Stimulated activated CD8-positive, alpha-beta memory T cell treated with anti-CD3 and anti-CD28 coated beads, Interleukin-7, amount 100 ng/mL, for 4 hours (primary cell): ENCODE measurements around the gene USP3.
"Not testable (repeated sequence)": the region's sequence is repeated elsewhere in the genome, so short reads cannot be mapped to it uniquely, and the experiment has no call there.

Source experiments
- DNase-seq, 2 donors: peaks; one replicate each; pipeline ENCODE4 v3.0.0-alpha.2; 2020; ENCODE audit warnings: low read depth in 2 of 2

USP3 gene

GRCh38 chr15:63476229-63476632, 28.2 kb upstream of the USP3 start:
- no peak for DNase-seq

DNA sequence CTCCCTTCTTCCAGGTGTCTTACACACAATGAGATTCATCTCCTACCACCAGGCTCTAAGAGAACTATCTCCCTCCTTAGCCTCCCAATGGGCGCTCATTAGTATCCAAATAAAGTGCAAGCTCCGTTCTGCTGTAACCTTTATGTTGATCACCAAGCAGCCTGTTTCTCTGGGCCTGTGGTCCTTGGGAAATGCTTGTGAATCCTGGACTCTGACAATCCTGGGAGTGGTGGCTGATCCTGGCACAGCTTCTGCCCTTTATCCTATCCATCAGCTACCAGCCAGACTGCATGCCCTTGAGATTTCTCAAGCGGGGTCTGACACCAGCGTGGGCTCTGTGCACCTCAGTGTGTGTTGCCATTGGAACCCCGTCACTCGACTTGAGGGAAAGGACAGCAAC, 26.1 kb upstream of the USP3 start:
- no peak for DNase-seq

DNA sequence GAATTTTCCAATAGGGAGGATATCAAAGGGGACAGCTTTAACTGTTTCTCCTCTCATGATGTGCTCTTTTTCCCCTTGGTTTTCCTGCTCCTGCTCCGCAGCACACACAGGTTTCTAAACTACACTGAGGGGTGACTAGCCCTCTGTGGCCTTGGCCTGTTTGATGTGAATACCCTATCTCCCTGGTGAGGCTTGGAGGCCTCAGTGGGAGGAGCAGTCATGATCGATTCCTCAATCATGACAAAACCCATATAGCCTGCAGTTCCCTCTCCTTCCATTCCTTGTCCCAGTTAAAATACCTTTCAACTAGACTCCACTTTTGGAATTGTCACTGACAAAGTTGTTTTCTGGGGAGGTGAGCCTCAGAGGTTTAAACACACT, 24.0 kb upstream of the USP3 start:
- DNase-seq: no peak

- no peak for DNase-seq
Measured at GRCh38 chr15:63481105-63481810, 23.1 kb upstream of the USP3 start.

DNA sequence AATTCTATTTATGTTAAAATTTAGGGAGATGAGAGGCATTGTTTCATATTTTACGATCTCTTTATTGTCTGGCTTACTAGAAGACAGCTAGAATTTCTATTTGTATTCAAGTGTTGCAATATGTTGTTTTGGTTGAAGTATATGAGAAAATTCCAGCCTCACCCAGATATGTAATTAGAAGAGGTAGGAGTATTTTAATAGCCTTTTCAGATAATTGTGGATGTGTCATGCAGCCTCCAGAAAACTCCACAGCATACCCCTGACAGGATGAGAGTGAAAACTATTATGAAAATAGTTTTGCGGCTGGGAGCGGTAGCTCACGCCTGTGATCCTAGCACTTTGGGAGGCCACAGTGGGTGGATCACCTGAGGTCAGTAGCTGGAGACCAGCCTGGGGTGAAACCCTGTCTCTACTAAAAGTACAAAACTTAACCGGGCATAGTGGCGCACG, 21.5 kb upstream of the USP3 start:
- DNase-seq: no peak

DNA sequence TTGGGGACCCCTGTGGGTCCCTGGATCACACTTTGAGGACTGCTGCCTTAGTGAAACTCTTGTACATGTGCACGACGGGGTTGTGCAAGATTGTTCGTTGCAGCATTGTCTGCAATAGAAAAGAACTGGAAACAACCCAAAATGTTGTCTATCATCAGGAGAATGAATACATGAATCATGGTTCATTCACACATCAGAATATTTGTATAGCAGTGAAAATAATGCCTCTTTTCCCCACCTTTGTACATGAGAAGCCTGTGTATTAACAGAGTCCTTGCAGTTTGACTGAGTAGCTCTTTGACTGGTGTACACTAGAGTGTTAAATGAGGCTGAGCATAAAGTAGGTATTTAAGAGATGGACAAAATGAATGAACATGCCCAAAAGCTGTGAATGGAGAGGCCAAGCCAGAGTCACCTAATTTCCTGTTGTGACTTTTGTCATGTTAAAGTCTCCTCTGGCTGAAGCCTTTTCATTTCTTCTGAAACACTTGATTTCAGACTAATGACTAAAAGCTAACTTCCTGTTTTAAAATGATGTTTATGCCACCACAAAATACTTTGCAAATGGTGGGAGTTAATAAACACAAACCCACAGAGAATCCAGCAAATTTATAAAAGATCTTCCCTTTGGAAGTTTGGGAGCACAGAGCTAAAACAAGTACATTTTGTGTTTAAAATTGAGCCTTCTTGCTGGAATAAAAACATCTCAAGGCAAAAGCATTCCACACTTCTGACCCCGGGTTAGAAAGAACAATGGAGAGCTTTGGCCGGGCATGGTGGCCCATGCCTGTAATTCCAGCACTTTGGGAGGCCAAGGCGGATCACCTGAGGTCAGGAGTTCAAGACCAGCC, 20.6 kb upstream of the USP3 start:
- DNase-seq: no peak

DNA sequence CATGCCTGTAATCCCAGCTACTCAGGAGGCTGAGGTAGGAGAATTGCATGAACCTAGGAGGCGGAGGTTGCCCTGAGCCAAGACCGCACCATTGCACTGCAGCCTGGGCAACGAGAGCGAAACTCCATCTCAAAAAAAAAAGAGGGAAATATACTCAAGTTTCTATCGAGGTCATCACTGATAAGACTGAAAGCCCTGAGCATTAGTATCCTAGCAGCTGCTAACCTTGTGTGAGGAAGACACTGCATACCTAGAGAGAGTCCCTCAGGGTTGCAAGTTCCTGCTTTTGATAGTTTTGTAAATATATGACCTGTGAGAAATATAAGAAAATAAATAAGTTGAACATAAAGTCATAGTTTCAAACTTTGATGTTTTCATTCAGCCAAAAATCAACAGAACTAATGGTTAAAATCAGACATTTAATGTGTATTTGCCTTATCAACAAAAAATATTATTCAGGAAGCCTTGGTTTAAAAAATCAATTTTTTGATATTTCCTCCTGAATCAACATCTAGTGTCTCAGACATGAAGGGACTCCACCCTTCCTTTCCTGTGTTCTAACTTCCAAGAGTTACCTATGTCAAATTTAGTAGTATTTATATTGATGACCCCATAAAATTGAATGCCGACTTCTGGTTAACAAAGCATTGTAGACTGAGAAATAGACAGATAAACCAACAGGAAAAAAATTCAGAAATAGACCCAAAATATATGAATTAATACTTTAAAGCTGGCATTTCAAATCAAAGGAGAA, 19.8 kb upstream of the USP3 start:
- no peak for DNase-seq

DNA sequence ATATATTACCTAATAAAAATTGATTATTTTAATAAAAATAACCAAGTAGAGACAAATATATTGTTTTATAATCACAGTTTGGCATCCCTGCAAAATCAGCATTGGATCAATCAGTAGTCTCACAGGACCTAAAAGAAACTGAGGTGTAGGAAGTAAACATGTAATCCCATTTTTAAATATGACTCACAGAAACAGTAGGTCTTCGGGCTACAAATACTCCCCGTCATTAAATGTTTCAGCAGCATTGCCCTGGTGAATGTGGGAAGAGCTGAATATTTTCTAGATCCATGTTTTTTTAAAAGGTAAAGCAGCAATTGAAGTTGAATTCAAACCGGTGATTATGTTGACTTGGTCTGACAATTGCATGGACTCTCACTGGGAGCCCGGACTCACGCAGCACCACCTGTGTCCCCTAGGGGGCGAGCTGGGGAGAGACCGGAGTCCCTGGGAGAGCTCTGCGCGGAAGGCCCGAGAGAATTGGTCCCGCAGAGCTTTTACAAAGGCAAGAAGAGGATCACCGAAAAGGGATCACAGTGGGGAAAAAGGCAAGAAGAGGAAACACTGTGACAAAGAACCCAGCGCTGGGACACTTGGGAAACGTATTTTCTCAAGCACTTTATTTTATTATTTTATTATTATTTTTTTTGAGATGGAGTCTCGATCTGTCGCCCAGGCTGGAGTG, 17.2 kb upstream of the USP3 start:
- DNase-seq: peak; percentile 77 to 79

DNA sequence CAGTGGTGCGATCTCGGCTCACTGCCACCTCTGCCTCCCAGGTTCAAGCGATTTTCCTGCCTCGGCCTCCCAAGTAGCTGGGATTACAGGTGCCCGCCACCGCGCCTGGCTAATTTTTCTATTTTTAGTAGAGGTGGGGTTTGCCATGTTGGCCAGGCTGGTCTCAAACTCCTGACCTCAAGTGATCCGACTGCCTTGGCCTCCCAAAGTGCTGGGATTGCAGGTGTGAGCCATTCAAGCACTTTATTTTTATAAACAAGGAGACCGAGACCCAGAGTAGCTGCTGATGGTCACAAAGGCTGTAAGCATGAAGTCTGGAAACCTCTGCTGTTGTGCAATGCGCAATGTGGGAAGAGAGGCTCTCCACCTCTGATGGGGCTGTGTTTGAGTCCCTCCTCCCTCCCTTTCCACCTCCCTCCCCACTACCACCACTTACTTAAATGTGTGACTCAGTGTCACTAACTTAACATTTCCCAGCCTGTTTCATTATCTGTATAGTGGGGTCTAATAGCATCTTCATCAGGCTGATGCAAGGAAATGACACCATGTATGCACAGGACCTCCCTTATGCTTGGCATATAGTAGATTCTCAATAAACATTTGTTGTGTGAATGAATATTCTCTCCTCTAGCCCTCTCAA, 16.5 kb upstream of the USP3 start:
- not testable (repeated sequence) for DNase-seq

DNA sequence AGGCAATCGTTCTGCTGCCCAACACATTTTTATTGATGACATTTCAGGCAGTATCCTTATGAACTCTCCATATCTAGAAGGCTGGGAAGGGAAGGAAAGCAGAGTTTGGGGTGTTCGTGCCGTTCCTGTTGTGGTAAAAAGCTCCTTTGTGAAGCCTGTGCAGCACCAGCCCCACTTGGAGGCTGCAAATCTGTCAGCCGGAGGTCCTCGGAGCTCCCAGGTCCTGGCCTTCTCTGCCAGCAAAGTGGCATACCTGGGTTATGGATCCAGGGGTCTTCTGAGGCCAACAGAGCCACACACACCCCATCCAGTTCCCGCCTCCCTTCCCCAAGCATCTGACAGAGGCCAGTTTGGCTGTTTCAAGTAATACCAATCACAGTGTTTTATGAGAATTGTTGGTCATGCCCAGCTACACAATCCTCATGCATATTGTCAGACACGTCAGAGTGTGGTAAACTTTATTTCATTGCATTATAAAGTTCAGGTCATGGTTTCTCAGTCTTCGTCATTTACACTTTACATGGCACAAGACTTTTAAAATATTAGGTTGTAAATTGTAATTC, 15.9 kb upstream of the USP3 start:
- no peak for DNase-seq

GRCh38 chr15:63489352-63489751, 15.0 kb upstream of the USP3 start:
- no peak for DNase-seq

GRCh38 chr15:63490345-63491034, 13.9 kb upstream of the USP3 start:
- DNase-seq: no peak

GRCh38 chr15:63491116-63491827, 13.1 kb upstream of the USP3 start:
- DNase-seq: no peak

DNA sequence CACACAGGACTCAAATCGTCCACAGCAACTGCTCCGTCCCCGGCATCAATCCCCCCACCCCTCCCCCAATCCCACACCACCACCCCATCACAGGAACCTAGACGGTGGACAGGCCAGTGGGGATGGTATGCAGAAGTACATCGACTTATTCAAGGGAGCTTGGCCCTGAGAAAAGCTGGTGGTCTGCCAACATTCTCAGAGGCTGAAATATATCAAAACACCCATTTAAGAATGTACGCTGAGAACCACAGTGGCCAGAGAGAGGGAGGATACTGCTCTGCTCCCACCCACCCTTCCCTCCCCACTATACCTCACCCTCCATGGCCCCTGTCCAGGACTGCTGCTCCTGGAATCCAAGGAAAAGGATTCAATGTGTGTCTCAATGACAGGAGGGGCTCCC, 12.4 kb upstream of the USP3 start:
- DNase-seq: no peak

DNA sequence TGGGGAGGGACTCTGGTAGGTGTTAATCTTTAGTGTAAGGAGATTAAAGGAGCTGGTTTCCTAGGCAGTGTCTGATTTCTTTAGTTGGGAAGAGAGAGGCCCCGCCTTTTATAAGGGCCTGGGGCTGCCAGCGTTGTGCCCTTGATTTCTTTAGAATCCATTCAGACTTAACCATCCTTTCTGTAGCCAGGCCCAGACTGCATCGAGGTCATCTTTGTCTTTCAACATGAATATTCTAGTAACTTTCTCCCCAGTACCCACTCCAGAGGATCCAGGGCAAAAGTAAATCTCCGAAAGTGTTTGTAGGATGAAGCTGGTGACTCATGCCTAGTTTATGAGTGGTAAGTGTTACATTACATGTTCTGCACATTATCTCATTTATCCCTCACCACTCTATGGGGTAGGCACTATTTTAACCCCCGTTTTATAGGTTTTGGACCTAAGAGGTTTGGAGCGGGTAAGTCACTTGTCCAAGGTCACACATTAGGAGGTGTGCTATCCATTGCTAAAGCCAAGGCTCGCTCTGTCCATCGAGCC, 11.8 kb upstream of the USP3 start:
- no peak for DNase-seq

- DNase-seq: no peak
Measured at GRCh38 chr15:63493436-63493835, 11.0 kb upstream of the USP3 start.

- no peak for DNase-seq
Measured at GRCh38 chr15:63494408-63494807, 10.0 kb upstream of the USP3 start.

DNA sequence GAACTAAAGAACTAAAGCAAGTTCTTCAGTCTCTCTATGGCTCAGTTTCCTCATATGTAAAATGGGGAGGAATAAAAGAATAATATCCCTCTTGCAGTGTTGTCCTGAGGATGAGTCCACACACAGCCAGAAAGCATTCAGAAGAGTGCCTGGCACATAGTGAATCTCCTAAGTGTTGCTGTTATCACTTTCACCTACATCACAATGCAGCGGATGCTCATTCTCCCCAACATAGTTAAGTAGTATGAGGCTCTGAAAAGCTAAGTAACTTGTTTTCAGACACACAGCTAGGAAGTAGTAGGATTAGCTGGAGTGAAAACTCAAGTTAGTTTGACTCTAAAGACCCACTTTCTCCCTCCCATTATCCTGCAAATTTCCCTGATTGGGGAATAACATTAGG, 9.1 kb upstream of the USP3 start:
- no peak for DNase-seq

- DNase-seq: no peak
Measured at GRCh38 chr15:63495780-63496488, 8.5 kb upstream of the USP3 start.
